GM06990 (cell line): Measurements from ENCODE around the gene ATP5PD.
"Not testable (repeated sequence)": the region's sequence is repeated elsewhere in the genome, so short reads cannot be mapped to it uniquely, and the experiment has no call there.

ENCODE experiments used
- DNase-seq: peaks from one replicate; pipeline ENCODE4 v3.0.0-alpha.2; 2011; ENCODE audit not compliant: insufficient read length; ENCODE audit errors: extremely low read depth
- H3K27me3 ChIP-seq: replicated peaks from 2 replicates; pipeline ENCODE4 v1.6.0; 2011; ENCODE audit warnings: low read length; ENCODE audit not compliant: control insufficient read depth, insufficient read depth
- H3K36me3 ChIP-seq: 2 replicates; pipeline ENCODE4 v1.5.1; 2011; ENCODE audit warnings: low read length; ENCODE audit not compliant: control insufficient read depth, insufficient read depth
- H3K4me3 ChIP-seq: replicated peaks from 2 replicates; pipeline ENCODE4 v1.5.1; 2011; ENCODE audit warnings: low read depth, mild to moderate bottlenecking, control low read depth, low read length
- TF ChIP-seq, protein P1 (sequence below): IDR thresholded peaks from 2 replicates; pipeline ENCODE4 v1.5.1; 2011; ENCODE audit warnings: low read length, control low read depth, mild to moderate bottlenecking, inconsistent platforms; ENCODE audit not compliant: insufficient read depth, poor library complexity, severe bottlenecking

ATP5PD gene

DNA sequence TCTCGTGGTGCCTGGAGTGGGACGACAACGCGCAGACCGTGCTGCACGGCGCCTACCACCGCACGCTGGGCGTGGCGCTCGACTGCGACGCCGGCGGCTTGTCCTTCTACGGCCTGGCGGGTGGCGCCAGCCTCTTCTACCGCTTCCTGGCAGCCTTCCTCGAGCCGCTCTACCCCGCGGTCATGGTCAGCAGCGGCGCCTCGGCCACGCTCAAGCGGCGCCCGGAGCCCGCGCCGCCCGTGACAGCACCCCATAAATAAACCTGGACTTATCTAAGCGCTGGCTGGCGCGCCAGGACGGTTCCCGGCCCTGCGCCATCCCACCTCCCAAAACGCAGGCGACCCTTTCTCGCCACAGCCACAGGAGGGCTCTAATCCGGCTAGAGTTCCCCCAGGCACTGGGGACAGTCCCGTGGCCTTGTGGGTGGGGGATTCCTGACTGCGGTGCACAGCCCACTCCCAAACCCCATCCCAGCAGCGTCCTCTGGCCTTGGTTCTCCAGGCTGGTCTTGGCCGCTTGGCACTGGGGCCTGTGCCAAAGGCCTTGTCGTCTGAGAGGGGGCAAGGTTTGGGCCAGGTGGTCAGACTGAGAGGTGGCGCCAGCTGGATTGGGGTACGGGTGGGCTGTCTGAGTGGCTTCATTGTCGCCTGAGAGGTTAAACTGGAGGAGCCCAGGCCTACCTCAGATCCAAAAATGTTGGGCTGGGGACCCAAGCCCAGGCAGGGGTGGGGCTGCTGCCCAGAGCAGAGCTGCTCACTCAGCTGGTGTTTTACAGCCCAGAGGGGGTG, 30.9 kb upstream of the ATP5PD start:
- Histone ChIP-seq H3K27me3 (no peaks in the 10 kb centered on the region), H3K36me3 (no peaks in the 10 kb centered on the region), H3K4me3 (peak overlapping the region; percentile 52)
- TF ChIP-seq, protein P1, sequence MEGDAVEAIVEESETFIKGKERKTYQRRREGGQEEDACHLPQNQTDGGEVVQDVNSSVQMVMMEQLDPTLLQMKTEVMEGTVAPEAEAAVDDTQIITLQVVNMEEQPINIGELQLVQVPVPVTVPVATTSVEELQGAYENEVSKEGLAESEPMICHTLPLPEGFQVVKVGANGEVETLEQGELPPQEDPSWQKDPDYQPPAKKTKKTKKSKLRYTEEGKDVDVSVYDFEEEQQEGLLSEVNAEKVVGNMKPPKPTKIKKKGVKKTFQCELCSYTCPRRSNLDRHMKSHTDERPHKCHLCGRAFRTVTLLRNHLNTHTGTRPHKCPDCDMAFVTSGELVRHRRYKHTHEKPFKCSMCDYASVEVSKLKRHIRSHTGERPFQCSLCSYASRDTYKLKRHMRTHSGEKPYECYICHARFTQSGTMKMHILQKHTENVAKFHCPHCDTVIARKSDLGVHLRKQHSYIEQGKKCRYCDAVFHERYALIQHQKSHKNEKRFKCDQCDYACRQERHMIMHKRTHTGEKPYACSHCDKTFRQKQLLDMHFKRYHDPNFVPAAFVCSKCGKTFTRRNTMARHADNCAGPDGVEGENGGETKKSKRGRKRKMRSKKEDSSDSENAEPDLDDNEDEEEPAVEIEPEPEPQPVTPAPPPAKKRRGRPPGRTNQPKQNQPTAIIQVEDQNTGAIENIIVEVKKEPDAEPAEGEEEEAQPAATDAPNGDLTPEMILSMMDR, result peak; percentile 51
- DNase-seq, result peak; percentile 82

DNA sequence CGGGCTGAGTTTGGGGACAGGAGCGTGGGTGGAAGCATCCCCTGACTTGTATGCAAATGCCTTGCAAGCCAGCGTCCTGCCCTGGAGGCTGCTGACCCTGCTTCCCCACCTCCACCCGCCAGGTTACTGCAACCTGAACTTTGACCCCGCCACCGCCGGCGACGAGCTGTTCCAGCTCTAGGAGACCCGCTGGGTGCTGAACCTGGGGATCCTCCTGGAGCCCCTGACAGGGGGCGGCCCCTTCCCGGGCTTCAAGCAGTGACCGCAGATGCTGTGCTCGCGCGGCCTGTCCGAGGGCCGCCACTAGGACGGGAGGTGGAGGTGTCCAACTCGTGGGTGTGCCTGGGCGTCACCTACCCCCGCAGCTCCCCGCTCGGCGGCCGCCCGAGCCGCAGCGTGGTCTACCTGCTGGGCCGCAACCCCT, 30.3 kb upstream of the ATP5PD start:
- Histone ChIP-seq H3K36me3 (no peaks in the 10 kb centered on the region), H3K4me3 (peak overlapping the region; percentile 52), H3K27me3 (no peaks in the 10 kb centered on the region)
- DNase-seq, result no peak
- TF ChIP-seq, protein P1, result no peak

DNA sequence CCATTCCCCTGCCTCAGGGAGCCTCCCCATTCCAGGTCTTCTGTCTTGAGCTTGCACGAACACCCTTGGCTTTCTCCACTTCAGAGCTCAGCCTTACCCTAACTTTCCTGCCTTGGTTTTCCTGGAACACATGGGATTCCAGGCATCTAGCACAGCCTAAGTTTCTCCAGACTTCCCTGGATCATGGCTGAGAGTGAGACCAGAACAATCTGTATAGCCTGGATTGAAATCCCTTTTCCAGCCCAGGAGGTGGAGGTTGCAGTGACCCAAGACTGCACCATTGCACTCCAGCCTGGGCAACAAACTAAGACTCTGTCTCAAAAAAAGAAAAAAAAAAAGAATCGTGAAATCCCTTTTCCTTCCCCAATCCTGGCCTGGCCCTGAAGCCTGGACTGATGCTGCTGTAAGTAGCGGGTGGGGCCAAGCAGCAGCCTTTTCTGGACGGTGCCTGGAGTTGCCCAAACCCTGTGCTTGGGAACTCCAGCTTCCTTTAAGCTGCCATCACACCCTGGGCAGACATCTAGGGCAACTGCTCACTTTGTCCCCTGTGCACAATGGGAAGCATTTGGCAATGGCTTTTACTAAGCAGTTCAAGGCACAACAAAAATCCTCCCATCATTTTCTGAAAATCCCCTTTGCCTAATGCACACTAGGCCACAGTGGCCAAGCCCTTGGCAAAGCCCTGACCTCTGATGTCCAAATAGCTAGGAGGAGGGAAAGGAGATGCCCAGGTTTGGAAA, 29.0 kb upstream of the ATP5PD start:
- Histone ChIP-seq H3K4me3 (no peak overlapping the region), H3K36me3 (no peaks in the 10 kb centered on the region), H3K27me3 (no peaks in the 10 kb centered on the region)
- DNase-seq, result no peak
- TF ChIP-seq, protein P1, result no peak

DNA sequence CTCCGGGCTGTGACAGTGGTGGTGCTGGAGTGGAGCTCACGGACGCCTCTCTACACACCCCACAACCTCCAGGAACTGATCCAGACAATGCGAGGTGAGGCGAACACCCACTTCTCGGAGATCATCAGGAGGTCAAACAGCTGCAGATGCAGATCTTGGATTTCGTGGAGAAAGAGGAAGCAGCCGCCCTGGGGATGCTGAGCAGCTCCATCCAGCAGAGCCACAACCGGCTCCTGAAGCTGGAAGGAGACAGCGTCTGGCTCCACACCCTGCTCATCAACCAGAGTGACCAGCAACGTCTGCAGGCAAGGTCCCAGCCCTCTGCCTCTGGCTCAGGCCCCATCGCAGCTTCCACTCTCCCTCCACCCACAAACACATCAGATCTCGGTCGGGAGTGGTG, 27.8 kb upstream of the ATP5PD start:
- no peak overlapping the region for H3K4me3 ChIP-seq
- H3K36me3 ChIP-seq, result no peaks in the 10 kb centered on the region
- TF ChIP-seq, protein P1, result no peak
- no peak for DNase-seq
- H3K27me3 ChIP-seq, result no peaks in the 10 kb centered on the region

DNA sequence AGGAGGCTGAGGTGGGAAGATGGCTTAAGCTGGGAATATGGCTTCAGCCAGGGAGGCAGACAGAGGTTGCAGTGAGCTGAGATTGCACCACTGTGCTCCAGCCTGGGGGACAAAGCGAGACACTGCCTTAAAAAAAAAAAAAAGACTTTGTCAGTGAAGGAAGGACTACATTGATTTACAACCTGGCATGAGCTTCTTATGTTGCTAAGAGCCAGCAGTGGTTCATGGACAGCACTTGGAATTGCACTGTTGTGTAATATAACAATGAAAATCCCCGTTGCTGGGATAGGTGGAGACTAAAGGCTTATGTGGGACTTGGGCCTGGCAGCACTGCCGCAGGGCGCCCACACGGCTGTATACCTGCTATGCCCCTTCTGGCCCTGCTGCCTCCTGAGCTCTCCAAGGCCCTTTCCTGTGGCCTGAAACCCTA, 26.9 kb upstream of the ATP5PD start:
- Histone ChIP-seq H3K27me3 (no peaks in the 10 kb centered on the region), H3K36me3 (no peaks in the 10 kb centered on the region), H3K4me3 (no peak overlapping the region)
- DNase-seq, result no peak
- TF ChIP-seq, protein P1, result no peak

DNA sequence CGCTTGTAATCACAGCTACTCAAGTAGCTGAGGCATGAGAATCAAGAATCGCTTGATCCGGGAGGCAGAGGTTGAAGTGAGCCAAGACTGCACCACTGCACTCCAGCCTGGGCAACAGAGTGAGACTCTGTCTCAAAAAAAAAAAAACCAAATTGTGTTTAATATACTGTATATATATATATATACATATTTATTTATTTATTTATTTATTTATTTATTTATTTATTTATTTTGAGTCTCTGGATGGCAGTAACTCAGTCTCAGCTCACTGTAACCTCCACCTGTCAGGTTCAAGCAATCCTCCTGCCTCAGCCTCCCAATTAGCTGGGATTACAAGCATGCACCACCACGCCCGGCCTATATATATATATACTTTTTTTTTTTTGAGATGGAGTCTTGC, 26.1 kb upstream of the ATP5PD start:
- H3K27me3 ChIP-seq, H3K4me3 ChIP-seq, H3K36me3 ChIP-seq, DNase-seq: not testable (repeated sequence)

DNA sequence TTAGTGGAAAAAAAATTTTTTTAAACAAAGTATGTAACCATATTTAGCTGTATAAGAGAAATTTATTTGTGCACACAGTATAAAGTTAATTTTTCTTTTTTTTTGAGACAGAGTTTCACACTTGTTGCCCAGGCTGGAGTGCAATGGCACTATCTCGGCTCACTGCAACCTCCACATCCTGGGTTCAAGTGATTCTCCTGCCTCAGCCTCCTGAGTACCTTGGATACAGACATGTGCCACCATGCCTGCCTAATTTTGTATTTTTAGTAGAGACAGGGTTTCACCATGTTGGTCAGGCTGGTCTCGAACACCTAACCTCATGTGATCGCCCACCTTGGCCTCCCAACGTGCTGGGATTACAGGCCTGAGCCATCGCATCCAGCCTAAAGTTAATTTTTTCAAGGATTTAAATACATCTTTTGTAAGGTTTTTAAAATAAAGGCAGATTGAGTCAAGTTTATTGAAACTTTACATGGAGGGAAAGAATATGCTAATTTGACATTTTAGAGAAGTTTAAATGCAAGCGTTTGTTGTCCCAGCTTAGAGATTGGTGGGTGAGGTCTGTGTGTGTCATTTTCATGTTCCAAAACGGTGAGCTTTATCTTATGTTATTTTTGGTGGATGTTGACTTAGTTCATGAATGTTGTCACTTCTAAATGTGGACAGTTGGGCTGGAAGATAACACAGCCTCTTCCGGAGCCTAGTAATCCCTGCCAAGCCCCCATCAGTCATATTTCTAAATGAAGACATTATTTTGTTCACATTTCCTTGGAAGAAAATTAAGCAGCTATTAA, 24.9 kb upstream of the ATP5PD start:
- H3K27me3 ChIP-seq, H3K36me3 ChIP-seq, DNase-seq, H3K4me3 ChIP-seq: not testable (repeated sequence)
